ENCODE data around the gene KRTAP10-2. TPM values are rescaled to one million over a fixed set of nuclear protein-coding genes. Genes with fewer than 3 reads are reported as not detected.

KRTAP10-2 gene
- total and polyA plus RNA-seq, 9 of the 15 experiments (the other 6 are each of a cell fraction or from before 2014, with no cell fraction given) = not detected

DNA sequence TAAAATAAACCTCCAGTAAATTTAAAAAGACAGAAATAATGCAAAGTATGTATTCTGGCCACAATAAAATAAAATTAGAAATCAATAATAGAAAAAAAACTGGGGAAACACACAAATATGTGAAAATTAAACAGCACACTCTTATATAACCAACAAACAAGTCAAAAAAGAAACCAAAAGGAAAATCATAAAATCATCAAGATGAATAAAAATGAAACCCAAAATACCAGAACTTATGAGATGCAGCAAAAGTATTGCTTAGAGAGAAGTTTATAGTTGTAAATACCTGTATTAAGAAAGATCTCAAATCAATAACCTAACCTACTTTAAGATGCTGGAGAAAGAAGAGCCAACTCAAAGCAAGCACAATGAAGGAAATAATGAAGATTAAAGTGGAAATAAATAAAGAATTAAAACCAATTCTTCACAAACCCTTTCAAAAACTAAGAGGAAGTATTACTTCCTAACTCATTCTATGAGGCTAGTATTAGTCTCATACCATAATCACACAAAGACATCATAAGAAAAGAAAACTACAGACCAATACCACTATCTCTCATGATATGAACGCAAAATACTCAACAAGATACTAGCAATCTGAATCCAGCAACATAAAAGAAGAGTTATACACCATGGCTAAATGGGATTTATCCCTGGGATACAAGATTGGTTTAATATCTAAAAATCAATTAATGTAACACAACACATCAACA, 13.7 kb upstream of the KRTAP10-2 start:
- Histone ChIP-seq H4K20me1 (replicated peaks; ENCODE audit: control insufficient read depth, insufficient read depth, low read length) (no peaks in the 10 kb centered on the region), H3K27ac (ENCODE audit: extremely low read depth, low read depth, low read length) (no peak overlapping the region), H3K79me2 (ENCODE audit: control insufficient read depth, insufficient read depth, low read length) (no peaks in the 10 kb centered on the region), H3K9me3 (replicated peaks; ENCODE audit: control insufficient read depth, insufficient read depth, low read depth, low read length) (no peaks in the 10 kb centered on the region), H3K9ac (ENCODE audit: insufficient read depth in 1 of 2, low read depth in 2 of 2, low read length in 2 of 2) (no peak overlapping the region), H2AFZ (ENCODE audit: low read depth, low read length) (no peak overlapping the region), H3K4me1 (replicated peaks in 1 of 2; ENCODE audit: control insufficient read depth in 2 of 2, insufficient read depth in 2 of 2, low read length in 2 of 2) (peaks cover 0 to 13% of the 10 kb centered on the region in 2 experiments; a peak in 1 of 5 replicates), H3K4me3 (no peak overlapping the region), H3K9me1 (ENCODE audit: control insufficient read depth, insufficient read depth, low read length) (no peaks in the 10 kb centered on the region), H3K36me3 (ENCODE audit: control insufficient read depth, insufficient read depth, low read length) (no peaks in the 10 kb centered on the region), H3K27me3 (ENCODE audit: control insufficient read depth in 2 of 2, insufficient read depth in 2 of 2, low read length in 2 of 2) (peaks cover 0 to 2% of the 10 kb centered on the region in 2 experiments; a peak in 1 of 5 replicates), H3K4me2 (ENCODE audit: insufficient read depth, low read length) (no peak overlapping the region)
- in situ Hi-C loops (cut with MboI) = no loop called here
- BruUV-seq (replicated peaks) = no TSS peak
- WGBS (ENCODE audit: insufficient coverage, low coverage, missing lambda C conversion rate) = 4% methylated on average over 1 of the region's 1 CpG
- ChIA-PET CTCF (ENCODE audit: low intra/inter-chr PET ratio) (no interaction called here), POLR2A (no interaction called here)
- DNase-seq (ENCODE audit: extremely low read depth in 1 of 4, low spot score in 3 of 4) (no peak), ATAC-seq (no peak), FAIRE-seq (no peak)
- intact Hi-C loops (cut with micrococcal nuclease) = no loop called here
- TF ChIP-seq TCF3 (CRISPR knock-in tag; IDR thresholded peaks at IDR 0.05) (no peak), TCF7 (IDR thresholded peaks at IDR 0.05; ENCODE audit: borderline replicate concordance) (no peak), MAZ (CRISPR knock-in tag; conservative IDR thresholded peaks at IDR 0.05 in 1 of 2, IDR thresholded peaks at IDR 0.05 in 1 of 2) (no peak), ESRRA (IDR thresholded peaks at IDR 0.05; ENCODE audit: borderline replicate concordance, low read depth) (no peak), FOXA3 (CRISPR knock-in tag; conservative IDR thresholded peaks at IDR 0.05 in 1 of 2, IDR thresholded peaks at IDR 0.05 in 1 of 2) (no peak), E2F6 (IDR thresholded peaks at IDR 0.05; ENCODE audit: borderline replicate concordance in 1 of 2, extremely low read depth in 1 of 2, insufficient read depth in 1 of 2, insufficient read length in 1 of 2, low read depth in 1 of 2, low read length in 1 of 2, poor library complexity in 1 of 2, severe bottlenecking in 1 of 2) (no peak), SIN3B (IDR thresholded peaks at IDR 0.05; ENCODE audit: low read depth) (no peak), RB1 (IDR thresholded peaks at IDR 0.05; ENCODE audit: low read depth) (no peak), PKNOX1 (IDR thresholded peaks at IDR 0.05) (no peak), HMGN3 (IDR thresholded peaks at IDR 0.05; ENCODE audit: borderline replicate concordance, extremely low read depth, insufficient read length, low read depth, low read length) (no peak), THRB (CRISPR knock-in tag; conservative IDR thresholded peaks at IDR 0.05) (no peak), GABPA (tag; conservative IDR thresholded peaks at IDR 0.05; ENCODE audit: low read depth) (no peak), ZNF175 (CRISPR knock-in tag; IDR thresholded peaks at IDR 0.05; ENCODE audit: low read depth) (no peak), MEF2D (tag; conservative IDR thresholded peaks at IDR 0.05; ENCODE audit: low read depth) (no peak)
- TF ChIP-seq, protein P1, sequence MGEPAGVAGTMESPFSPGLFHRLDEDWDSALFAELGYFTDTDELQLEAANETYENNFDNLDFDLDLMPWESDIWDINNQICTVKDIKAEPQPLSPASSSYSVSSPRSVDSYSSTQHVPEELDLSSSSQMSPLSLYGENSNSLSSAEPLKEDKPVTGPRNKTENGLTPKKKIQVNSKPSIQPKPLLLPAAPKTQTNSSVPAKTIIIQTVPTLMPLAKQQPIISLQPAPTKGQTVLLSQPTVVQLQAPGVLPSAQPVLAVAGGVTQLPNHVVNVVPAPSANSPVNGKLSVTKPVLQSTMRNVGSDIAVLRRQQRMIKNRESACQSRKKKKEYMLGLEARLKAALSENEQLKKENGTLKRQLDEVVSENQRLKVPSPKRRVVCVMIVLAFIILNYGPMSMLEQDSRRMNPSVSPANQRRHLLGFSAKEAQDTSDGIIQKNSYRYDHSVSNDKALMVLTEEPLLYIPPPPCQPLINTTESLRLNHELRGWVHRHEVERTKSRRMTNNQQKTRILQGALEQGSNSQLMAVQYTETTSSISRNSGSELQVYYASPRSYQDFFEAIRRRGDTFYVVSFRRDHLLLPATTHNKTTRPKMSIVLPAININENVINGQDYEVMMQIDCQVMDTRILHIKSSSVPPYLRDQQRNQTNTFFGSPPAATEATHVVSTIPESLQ (CRISPR knock-in tag; IDR thresholded peaks at IDR 0.05) = no peak

Measured in K562 (cell line).